ENCODE data around the gene ATP5F1E.
A peak's percentile ranks its signal among the peaks of the same experiment; 100 is the strongest.

ATP5F1E gene

DNA sequence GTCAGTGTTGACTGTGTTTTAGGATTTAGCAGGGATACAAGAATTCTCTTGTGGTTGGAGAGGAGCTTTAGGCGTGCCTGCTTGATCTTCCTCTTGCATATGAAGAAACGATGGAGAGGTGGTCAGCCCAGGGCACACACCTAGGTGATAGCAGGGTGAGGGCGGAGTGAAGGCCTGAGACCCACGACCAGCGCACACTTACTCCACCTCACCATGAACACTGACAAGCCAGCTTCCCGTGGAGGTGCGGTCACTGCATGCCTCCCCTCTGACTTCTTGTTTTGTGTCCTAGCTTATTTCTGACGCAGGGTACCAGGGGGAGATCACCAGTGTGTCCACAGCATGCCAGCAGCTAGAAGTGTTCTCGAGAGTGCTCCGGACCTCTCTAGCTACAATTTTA lies 42.9 kb downstream of the ATP5F1E start:
- H3K4me3 ChIP-seq, result no peak overlapping the region
- TF ChIP-seq, protein P1, sequence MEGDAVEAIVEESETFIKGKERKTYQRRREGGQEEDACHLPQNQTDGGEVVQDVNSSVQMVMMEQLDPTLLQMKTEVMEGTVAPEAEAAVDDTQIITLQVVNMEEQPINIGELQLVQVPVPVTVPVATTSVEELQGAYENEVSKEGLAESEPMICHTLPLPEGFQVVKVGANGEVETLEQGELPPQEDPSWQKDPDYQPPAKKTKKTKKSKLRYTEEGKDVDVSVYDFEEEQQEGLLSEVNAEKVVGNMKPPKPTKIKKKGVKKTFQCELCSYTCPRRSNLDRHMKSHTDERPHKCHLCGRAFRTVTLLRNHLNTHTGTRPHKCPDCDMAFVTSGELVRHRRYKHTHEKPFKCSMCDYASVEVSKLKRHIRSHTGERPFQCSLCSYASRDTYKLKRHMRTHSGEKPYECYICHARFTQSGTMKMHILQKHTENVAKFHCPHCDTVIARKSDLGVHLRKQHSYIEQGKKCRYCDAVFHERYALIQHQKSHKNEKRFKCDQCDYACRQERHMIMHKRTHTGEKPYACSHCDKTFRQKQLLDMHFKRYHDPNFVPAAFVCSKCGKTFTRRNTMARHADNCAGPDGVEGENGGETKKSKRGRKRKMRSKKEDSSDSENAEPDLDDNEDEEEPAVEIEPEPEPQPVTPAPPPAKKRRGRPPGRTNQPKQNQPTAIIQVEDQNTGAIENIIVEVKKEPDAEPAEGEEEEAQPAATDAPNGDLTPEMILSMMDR (IDR thresholded peaks at IDR 0.05), result no peak
- DNase-seq (ENCODE audit: low spot score), result peak; percentile 24
- H3K27ac ChIP-seq, result no peak overlapping the region

DNA sequence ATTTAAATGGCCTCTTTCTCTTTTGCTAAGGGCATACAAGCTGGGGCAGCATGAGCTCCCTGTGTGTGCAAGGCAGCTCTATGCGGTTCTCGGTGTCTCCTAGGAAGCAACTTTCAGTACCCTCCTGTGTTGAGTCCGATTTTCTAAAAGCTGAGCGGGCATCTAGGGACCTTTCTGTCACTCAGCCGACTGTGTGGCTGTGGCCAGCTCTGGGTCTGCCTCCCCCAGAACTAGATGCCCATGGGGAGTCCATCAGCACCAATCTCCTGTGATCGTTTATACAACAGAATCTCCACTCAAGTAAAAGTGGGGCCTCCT lies 43.6 kb downstream of the ATP5F1E start:
- no peak overlapping the region for H3K27ac ChIP-seq
- H3K4me3 ChIP-seq, result no peak overlapping the region
- peak; percentile 12 for DNase-seq (ENCODE audit: low spot score)
- TF ChIP-seq, protein P1 (IDR thresholded peaks at IDR 0.05), result no peak

DNA sequence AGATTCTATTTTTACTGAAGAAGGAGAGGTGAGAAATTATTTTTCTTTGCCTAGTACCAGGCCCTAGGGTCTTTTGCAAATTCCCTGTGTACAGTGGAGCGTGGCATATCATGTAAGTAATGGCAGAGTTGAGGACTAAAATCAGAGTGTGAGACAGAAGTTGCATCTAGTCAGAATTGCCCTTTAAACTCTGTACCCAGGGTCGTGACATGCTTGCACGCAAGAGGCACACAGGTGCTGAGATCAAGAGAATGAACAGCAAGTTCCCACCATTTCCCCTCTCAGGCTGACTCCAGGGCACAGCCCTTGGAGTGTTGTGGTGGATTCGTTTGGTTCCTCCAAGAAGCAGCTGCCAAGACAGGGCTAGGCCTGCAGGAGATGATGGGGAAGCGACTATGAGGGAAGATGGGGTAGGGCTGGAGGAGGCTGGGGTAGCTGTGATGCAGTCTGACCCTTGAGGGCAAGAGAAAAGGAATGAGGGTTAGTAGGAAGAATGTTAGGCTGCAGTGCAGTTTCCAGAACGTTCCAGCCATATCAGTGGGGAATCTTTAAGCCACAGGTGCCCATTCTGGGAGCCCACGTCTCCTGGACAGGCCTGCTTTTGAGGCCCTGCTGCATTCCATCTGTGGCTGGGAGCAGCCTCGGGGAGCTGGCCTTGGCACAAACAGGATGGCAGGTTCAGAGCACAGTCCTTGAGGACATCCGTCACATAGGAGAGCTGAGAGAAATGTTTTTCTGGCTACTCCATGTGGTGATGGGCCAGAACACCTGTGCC lies 44.2 kb downstream of the ATP5F1E start:
- Histone ChIP-seq H3K4me3 (no peak overlapping the region), H3K27ac (no peak overlapping the region)
- TF ChIP-seq, protein P1 (IDR thresholded peaks at IDR 0.05), result no peak
- peak; percentile 35 for DNase-seq (ENCODE audit: low spot score)

DNA sequence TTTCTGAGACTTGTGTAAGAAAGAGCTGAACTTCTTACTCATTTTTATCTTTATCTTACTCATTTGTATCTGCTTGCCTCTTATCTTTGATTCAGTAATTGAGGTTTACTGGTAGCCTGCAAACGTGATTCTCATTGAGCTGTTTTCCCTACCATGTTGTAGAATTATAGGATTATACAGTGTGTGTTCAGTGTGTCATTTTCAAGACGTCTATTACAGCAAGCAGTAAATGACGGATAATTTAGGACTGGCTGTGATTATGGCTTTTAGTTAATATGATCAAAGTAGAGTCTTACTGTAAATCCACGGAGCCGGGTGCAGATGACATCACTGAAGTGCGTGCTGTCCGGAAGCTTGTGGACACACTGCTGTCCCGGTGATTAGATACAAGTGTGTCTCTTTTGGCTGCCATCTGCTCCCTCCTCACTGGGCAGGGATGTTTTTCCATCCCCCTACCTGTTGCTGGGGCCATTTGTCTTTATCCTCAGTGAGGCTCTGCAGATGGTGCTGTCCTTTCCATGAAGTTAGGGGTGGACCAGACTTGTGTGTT lies 45.1 kb downstream of the ATP5F1E start:
- TF ChIP-seq, protein P1 (IDR thresholded peaks at IDR 0.05), result no peak
- DNase-seq (ENCODE audit: low spot score), result peak; percentile 8
- Histone ChIP-seq H3K4me3 (no peak overlapping the region), H3K27ac (no peak overlapping the region)

DNA sequence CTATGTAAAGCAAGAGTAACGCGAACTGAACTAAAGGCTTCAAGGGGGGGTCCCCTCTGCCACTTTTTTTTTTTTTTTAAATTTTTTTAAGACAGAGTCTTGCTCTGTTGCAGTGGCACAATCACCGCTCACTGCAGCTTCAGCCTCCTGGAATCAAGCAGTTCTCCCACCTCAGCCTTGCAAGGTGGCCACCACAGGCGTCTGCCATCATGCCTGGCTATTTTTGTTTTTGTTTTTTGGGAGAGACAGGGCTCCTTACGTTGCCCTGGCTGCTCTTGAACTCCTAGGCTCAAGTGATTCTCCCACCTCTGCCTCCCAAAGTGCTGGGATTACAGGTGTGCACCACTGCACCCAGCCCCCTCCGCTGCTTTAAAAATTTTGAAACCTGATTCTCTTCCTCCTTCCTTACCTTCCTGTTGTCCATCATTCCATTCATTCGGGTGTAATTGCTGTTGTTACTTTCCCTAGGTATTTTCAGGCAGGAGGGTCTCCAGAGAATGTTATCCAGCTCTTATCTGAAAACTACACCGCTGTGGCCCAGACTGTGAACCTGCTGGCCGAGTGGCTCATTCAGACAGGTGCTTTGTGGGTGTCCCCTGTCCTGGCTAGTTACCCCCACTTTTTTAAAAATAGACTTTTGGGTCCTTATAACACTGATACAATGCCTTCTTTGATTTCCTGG lies 45.7 kb downstream of the ATP5F1E start:
- peak; percentile 17 for DNase-seq (ENCODE audit: low spot score)
- Histone ChIP-seq H3K27ac (no peak overlapping the region), H3K4me3 (no peak overlapping the region)
- TF ChIP-seq, protein P1 (IDR thresholded peaks at IDR 0.05), result no peak

DNA sequence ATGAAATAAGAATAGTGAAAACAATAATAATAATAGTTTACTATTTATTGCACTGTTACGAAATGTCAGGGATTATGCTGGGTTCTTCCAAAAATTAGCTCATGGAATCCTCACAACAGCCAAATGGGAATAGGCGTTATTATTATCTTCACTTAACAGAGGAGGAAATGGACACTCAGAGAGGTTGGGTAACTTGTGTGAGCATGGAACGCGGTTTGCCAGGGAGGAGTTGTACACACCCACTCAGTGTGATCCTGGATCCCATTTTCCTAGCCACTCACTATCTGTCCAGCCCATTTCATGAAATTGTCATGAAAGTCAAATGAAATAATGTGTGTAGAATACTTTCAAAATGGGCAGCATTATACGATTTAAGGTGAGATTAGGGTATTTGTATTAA lies 46.5 kb downstream of the ATP5F1E start:
- H3K27ac ChIP-seq, result no peak overlapping the region
- peak; percentile 17 for DNase-seq (ENCODE audit: low spot score)
- TF ChIP-seq, protein P1 (IDR thresholded peaks at IDR 0.05), result no peak
- no peak overlapping the region for H3K4me3 ChIP-seq
